Middle frontal gyrus (tissue), 1 donor: Measurements from ENCODE around the gene GYS1.
A peak's percentile ranks its signal among the peaks of the same experiment; 100 is the strongest.
"Not testable (repeated sequence)": the region's sequence is repeated elsewhere in the genome, so short reads cannot be mapped to it uniquely, and the experiment has no call there.

Experiments
- DNase-seq: peaks from one replicate; pipeline ENCODE4 v3.0.0-alpha.2; 2015; ENCODE audit warnings: low spot score; ENCODE audit errors: extremely low spot score

GYS1 gene

GRCh38 chr19:48945817-48946216, 47.3 kb downstream of the GYS1 start:
- no peak for DNase-seq

DNA sequence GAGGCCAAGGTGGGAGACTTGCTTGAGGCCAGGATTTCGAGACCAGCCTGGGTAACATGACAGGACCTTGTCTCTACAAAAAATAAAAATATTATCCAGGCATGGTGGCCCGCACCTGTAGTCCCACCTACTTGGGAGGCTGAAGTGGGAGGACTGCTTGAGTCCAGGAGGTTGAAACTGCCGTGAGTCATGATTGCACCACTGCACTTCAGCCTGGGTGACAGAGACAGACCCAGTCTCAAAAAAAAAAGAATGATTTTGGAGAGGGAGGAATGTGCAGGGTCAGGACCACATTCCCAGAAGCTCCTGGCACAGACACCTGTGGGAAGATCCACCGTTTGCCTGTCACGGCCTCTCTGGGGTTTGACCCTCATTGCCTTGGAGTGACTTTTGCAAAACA, 47.7 kb downstream of the GYS1 start:
- no peak for DNase-seq

DNA sequence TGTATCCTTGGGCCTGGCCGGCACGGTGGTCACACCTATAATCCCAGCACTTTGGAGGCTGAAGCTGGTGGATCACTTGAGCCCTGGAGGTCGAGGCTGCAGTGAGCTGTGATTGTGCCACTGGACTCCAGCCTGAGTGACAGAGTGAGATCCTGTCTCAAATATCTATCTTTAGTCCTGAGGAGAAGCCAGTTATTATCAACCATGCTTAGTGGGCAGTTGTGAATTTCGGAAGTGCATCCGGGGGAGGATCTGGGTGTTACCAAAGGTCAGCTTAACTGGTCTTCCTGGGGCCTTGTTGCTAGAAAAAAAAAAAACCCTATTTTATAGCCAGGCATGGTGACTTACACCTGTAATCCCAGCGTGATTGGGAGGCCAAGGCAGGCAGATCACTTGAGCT, 50.0 kb downstream of the GYS1 start:
- no peak for DNase-seq

- DNase-seq, result no peak
Observed at GRCh38 chr19:48940902-48941301, 52.2 kb downstream of the GYS1 start.

GRCh38 chr19:48938256-48938655, 54.9 kb downstream of the GYS1 start:
- no peak for DNase-seq

DNA sequence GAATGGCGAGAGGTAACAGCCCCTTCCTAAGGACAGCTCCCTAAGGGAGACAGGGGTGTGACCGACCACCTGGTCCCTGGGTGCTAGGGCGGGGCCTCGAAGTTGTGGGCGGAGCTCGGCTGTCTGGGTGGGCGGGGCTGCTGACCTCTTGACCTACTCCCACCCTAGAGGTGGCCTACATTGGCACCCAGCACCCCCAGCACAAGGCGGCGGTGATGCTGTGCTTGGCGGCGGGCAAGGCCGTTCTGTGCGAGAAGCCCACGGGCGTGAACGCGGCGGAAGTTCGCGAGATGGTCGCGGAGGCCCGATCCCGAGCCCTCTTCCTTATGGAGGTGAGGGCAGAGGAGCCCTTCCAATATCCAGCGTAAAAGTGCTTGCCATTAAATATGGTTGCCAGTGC, 57.2 kb downstream of the GYS1 start:
- DNase-seq, result no peak

GRCh38 chr19:48934837-48935236, 58.3 kb downstream of the GYS1 start:
- DNase-seq, result no peak

DNA sequence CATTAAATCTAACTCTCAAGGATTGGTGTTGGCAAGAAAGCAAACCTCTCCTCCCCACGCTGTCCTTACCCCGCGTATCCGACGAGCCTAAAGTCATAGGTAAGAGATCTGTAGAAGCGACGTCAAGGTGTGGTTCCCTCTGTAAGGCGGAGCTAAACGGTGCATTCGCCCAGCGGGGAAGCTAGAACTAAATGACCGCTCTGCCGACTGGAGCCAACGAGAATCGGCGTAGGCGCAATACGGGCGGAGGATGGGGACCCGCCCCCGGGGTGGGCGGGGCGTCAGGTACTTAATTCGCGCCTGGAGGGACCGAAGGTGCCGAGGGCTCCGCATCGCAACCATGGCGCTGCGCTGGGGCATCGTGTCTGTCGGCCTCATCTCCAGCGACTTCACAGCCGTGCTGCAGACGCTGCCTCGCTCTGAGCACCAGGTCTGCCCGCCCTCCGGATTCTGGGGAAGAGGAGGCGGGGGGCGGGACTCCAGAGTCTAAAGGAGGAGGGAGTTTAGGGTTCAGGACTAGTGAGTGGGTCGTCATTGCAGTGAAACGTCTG, 59.7 kb downstream of the GYS1 start, which contains the start of gene DHDH:
TSS of gene DHDH (plus strand) at position 318 of the 551 bp plus-strand sequence. CDS start at position 341, 23 bp downstream.
- peak; percentile 50 for DNase-seq

DNA sequence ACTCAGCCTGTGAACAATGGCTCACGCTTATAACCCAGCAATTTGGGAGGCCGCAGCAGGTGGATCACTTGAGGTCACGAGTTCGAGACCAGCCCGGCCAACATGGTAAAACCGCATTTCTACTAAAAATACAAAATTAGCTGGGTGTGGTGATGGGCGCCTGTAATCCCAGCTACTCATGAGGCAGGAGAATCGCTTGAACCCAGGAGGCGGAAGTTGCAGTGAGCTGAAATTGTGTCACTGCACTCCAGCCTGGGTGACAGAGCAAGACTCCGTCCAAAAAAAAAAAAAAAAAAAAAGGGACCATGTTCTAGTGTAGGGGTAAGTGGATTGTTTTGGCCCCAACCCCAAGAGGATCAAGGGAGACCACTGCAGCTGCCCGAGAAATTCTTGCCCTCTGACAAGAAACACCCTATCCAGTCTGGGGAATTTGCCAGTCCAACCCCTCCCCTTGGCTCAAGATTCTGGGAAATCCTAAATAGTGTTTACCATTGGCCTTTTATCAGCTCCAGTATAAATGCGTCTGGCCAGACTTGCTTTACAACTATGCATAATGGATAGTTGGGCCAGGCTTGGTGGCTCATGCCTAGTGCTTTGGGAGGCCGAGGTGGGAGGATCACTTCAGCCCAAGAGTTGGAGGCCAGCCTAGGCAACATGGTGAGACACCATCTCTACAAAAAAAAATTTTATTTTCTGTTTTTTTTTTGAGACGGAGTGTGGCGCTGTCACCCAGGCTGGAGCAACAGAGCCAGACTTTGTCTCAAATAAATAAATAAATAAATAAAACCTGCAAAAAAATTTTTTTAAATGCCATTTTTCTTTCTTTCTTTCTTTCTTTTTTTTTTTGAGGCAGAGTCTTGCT, 64.7 kb downstream of the GYS1 start:
- no peak for DNase-seq

GRCh38 chr19:48927692-48928091, 65.4 kb downstream of the GYS1 start:
- not testable (repeated sequence) for DNase-seq

- DNase-seq, result peak; percentile 74
Observed at GRCh38 chr19:48926909-48927308, 66.2 kb downstream of the GYS1 start.

DNA sequence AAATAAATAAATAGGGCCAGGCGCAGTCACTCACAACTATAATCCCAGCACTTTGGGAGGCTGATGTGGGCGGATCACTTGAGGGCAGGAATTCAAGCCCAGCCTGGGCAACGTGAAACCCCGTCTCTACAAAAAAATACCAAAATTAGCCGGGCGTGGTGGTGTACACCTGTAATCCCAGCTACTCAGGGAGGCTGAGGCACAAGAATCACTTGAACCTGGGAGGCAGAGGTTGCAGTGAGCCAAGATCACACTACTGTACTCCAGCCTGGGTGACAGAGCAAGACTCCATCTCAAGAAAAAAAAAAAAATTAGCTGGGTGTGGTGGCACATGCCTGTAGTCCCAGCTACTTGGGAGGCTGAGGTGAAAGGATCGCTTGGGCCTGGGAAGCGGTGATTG, 67.2 kb downstream of the GYS1 start:
- not testable (repeated sequence) for DNase-seq

DNA sequence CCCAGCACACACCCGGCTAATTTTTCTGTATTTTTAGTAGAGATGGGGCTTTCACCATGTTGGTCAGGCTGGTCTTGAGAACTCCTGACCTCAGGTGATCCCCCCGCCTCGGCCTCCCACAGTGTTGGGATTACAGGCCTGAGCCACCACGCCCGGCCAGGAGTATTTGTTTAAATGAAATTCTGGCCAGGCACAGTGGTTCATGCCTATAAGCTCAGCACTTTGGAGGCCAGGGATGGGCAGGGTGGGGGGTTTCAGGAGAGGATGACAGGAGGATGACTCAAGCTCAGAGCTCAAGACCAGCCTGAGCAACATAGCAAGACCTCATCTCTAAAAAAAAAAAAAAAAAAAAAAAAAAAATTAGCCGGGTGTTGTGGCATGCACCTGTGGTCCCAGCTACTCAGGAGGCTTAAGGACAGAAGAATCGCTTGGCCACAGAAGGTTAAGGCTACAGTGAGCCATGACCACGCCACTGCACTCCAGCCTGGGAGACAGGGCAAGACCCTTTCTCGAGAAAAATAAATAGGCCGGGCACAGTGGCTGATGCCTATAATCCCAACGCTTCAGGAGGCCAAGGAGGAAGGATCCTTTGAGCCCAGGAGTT, 67.8 kb downstream of the GYS1 start:
- no peak for DNase-seq

DNA sequence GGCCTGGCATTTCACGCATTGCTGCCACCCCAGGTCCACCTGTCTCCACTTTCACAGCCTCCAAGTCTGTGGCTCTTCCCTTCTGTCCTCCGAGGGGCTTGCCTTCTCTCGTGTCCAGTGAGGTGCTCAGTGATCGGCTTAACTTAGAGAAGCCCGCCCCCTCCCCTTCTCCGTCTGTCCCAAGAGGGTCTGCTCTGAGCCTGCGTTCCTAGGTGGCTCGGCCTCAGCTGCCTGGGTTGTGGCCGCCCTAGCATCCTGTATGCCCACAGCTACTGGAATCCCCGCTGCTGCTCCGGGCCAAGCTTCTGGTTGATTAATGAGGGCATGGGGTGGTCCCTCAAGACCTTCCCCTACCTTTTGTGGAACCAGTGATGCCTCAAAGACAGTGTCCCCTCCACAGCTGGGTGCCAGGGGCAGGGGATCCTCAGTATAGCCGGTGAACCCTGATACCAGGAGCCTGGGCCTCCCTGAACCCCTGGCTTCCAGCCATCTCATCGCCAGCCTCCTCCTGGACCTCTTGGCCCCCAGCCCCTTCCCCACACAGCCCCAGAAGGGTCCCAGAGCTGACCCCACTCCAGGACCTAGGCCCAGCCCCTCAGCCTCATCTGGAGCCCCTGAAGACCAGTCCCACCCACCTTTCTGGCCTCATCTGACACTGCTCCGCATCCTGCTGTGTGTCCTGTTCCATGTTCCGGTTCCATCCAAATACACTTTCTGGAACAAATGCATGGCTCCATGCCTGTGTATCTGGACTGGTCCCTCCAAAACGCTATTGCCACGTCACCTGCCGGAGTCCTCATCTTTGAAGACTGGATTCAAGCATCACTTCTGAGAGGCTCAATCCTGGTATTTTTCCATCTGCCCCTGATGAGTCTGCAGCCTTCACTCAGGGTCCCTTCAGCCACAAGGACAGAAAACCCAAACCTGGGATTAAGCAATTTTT, 70.3 kb downstream of the GYS1 start:
- DNase-seq, result no peak

DNA sequence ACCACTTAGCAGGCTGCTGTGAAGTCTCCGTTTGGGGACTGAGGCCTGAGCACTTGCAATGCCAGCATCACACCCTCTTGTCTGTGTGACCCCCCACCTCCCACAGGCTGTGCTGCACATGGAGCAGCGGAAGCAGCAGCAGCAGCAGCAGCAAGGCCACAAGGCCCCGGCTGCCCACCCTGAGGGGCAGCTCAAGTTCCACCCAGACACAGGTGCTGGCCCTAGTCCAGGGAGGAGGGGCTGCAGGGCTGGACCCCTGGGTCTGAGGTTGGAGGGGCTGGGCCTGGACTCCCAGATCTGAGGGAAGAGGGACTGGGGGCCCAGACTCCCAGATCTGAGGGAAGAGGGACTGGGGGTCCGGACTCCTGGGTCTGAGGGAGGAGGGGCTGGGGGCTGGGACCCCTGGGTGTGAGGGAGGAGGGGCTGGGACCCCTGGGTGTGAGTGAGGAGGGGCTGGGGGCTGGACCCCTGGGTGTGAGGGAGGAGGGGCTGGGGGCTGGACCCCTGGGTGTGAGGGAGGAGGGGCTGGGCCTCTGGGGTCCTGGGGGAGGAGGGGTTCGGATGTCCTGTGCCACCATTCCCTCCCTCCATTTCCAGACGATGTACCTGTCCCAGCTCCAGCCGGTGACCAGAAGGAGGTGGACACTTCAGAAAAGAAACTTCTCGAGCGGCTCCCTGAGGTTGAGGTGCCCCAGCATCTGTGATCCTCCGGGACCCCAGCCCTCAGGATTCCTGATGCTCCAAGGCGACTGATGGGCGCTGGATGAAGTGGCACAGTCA, 71.2 kb downstream of the GYS1 start:
- no peak for DNase-seq

DNA sequence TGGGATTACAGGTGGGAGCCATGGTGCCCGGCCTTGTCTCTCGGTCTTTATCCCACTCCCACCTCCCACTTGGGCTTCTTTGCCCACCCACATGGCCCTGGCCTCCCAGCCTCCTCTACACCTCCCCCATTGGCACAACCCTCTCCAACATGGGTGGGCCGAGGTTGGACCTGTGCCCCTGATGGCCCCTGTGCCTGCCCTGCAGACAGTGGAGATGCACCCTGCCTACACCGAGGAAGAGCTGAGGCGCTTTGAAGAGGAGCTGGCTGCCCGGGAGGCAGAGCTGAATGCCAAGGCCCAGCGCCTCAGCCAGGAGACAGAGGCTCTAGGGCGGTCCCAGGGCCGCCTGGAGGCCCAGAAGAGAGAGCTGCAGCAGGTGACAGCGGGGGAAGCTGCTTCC, 72.2 kb downstream of the GYS1 start:
- DNase-seq, result no peak

DNA sequence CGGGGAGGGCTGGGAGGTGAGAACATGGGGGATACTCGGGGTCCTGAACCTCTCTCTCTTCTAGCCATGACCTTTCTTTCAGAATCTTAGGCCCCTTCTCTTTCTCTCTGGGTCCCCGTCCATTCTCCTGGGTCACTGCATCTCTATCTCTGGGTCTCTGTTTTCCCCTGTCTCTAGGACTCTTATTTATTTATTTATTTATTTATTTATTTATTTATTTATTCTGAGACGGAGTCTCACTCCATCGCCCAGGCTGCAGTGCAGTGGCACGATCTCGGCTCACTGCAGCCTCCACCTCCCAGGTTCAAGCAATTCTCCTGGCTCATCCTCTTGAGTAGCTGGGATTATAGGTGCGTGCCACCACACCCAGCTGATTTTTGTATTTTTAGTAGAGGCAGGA, 73.8 kb downstream of the GYS1 start:
- not testable (repeated sequence) for DNase-seq

GRCh38 chr19:48918801-48919247, 74.3 kb downstream of the GYS1 start:
- no peak for DNase-seq
